IPS-18c (cell line): ENCODE data around the gene CNGB1.
"Not testable (repeated sequence)": the region's sequence is repeated elsewhere in the genome, so short reads cannot be mapped to it uniquely, and the experiment has no call there.

Source experiments
- H3K4me3 ChIP-seq: 2 replicates; pipeline ENCODE4 v1.7.0; 2013; ENCODE audit warnings: low read depth, mild to moderate bottlenecking, low read length, moderate library complexity; ENCODE audit not compliant: insufficient read depth
- H3K9me3 ChIP-seq: one replicate; pipeline ENCODE4 v1.6.1; 2013; ENCODE audit warnings: mild to moderate bottlenecking, low read length, moderate library complexity; ENCODE audit not compliant: control insufficient read depth, insufficient read depth

Gene CNGB1

DNA sequence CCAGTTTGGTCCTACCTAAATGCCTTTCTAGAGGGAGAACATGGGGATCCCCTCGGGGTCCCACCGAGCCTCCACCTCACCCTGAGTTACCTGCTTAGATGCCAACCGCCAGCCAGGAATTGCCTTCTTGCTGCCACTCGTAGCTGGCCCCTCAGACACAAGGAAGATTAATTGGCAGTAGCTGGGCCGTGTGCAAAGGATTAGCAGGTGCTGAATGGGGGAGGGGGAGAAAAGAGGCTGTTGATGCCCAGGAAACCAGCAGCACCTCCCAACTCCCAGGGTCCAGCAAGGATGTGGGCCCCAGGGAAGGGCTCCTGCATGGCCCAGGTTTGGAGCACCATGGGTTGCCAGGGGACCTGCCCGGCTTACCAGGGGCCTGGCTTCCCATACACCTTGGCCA lies at the start of gene CNGB1:
Gene CNGB1, minus strand, starts transcription at position 159 of the 400 bp plus-strand sequence. CDS start 3,842 bp downstream, outside the sequence.
- Histone ChIP-seq H3K4me3 (no peak within 1 kb of the TSS), H3K9me3 (no peaks in the 10 kb centered on the region)

DNA sequence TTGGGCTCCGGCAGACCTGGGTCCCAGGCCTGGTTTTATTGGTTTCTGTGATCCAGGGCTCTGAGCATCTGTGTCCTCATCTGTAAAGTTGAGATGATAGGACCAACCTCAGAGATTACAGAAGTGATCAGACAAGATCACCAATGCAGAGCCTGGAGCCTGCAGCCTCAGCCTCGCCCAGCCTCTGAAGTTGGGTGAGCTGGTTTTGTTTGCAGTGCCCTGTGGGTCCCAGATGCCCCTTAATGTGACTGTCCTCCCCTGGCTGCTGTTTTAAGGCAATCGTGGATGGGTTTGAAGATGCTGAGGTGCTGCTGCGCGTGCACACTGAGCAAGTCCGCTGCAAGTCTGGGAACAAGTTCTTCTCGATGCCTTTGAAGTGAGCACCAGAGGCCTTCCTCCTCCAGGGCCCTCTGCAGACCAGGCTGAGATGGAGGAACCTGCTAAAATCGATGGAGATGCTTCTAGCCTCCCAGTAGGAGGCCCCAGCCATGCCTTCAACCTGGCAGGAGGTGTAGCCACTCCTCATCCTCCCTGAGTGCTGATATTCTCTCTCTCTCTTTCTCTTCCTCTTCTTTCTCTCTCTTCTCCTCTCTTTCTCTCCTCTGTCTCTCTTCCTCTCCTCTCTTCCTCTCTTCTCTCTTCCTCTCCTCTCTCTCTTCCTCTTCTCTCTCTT lies 49.1 kb upstream of the CNGB1 start:
- H3K4me3 ChIP-seq: no peak overlapping the region
- H3K9me3 ChIP-seq: no peaks in the 10 kb centered on the region

DNA sequence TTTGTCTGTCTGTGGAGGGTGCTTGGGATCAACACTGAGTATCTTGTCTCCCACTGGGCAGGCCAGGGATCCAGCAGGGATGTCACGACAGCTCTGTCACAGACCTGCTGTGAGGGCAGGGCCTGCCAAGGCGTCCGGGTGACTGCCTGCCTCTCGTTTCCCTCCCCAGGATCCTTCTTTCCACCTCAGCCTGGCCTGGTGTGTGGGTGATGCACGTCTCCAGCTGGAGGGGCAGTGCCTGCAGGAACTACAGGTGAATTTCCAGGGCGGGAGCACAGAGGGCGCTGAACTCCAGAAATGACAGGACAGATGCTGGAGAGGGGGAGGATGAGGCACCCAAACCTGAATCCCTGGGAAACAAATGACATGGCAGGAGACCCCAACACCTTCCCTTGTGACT lies 47.9 kb upstream of the CNGB1 start:
- Histone ChIP-seq H3K4me3 (no peak overlapping the region), H3K9me3 (no peaks in the 10 kb centered on the region)

- H3K9me3 ChIP-seq: no peaks in the 10 kb centered on the region
- H3K4me3 ChIP-seq: no peak overlapping the region
These were observed 46.0 kb upstream of the CNGB1 start for GRCh38 chr16:58016840-58017446.

DNA sequence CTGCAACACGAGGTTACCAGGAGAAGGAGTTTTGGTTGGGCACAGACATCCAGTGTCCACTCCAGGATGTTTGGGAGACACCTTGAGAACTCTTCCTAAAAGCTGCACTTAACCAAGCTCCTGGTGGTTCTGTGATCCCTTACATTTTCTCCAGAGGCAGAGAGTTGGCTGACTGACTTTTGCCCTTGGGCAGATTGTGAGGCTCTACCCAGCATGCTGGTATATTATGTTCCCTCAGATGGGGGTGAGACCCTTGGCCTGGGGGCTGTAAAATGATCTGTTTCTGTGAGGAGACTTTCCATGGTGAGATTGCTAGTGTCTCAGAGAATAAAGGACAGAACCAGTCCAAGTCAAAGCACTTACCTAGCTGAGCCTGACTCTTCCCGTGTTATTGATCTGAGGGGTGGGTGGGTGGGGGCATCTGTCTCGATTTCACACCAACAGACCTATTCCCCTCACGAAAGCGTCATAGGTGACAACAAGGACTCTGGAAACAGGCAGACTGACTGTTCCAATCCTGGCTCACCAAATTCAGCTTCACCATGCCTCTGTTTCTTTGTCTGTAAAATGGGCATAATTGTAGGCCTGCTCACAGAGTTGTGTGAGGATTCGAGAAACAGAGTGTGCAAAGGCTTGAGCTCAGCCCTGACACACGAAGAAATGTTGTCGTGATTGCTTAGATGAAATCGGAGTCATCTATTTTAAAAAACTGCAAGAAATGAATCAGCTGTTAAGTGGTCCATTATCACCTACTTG lies 42.5 kb upstream of the CNGB1 start:
- Histone ChIP-seq H3K9me3 (no peaks in the 10 kb centered on the region), H3K4me3 (no peak overlapping the region)

DNA sequence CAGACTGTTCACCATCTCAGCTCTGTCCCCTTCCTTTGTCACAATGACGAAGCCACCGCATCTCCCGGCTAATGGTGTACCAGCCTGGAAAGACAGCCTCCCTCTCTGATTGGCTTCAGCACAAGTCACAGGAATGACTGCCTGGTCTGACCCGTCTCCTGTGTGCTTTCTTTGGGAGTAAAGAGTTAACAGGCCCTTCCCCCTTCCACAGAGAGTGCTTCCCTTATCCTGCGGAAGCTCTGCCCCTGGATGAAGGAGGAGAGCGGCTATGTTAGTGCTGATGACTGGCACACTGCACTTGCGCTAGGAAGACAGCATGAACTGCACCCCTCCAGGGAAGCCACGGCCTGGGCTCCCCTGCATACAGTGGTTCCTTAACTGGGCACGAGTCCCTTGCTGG lies 41.6 kb upstream of the CNGB1 start:
- Histone ChIP-seq H3K9me3 (no peaks in the 10 kb centered on the region), H3K4me3 (no peak overlapping the region)

DNA sequence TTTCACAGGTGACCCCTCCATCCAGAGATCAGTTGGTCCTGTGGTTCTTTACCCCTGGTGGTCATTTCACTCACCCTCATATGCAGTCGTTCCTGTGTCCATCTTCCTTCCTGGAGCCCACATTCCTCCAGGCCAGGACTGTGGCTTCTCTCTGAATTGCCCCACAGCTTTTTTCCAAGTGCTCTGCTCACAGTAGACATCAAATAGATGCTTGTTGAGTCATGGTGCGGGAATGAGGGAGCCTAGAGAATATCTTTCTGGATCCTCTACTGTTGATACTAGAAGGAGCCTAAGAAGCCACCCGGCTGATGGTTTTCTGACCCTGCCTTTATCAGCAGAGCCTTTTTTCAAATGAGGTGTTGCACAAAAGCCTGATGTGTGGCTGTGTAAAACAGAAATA lies 40.7 kb upstream of the CNGB1 start:
- H3K9me3 ChIP-seq: no peaks in the 10 kb centered on the region
- H3K4me3 ChIP-seq: no peak overlapping the region; the same call in 1 of the 2 replicates

GRCh38 chr16:58010886-58011285 lies 40.0 kb upstream of the CNGB1 start:
- no peaks in the 10 kb centered on the region for H3K9me3 ChIP-seq
- H3K4me3 ChIP-seq: no peak overlapping the region

- H3K4me3 ChIP-seq: no peak overlapping the region
- H3K9me3 ChIP-seq: no peaks in the 10 kb centered on the region
These were observed 39.0 kb upstream of the CNGB1 start for GRCh38 chr16:58009856-58010416.

DNA sequence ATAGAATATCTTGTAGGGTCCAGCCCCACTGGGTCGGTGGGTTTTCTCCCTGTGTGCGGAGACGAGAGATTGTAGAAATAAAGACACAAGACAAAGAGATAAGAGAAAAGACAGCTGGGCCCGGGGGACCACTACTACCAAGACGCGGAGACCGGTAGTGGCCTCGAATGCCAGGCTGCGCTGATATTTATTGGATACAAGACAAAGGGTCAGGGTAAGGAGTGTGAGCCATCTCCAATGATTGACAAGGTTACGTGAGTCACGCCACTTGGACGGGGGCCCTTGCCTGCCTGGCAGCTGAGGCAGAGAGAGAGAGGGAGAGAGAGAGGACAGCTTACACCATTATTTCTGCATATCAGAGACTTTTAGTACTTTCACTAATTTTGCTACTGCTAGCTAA lies 33.8 kb upstream of the CNGB1 start:
- H3K9me3 ChIP-seq, H3K4me3 ChIP-seq: not testable (repeated sequence)

DNA sequence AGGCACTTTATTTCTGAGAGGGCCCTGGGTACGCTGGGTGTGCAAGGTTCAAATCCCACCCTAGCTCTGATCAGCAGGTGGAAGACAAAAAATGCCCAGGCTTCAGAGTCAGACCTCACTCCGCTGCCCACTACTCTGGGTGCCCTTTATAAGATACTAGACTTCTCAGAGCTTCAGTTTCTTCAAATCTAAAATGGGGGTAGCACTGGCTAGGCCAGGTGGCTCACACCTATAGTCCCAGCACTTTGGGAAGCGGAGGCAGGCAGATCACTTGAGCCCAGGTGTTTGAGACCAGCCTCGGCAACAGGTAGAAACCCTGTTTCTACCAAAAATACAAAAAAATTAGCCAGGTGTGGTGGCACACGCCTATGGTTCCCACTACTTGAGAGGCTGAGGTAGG lies 32.0 kb upstream of the CNGB1 start:
- Histone ChIP-seq H3K9me3 (no peaks in the 10 kb centered on the region), H3K4me3 (no peak overlapping the region)

DNA sequence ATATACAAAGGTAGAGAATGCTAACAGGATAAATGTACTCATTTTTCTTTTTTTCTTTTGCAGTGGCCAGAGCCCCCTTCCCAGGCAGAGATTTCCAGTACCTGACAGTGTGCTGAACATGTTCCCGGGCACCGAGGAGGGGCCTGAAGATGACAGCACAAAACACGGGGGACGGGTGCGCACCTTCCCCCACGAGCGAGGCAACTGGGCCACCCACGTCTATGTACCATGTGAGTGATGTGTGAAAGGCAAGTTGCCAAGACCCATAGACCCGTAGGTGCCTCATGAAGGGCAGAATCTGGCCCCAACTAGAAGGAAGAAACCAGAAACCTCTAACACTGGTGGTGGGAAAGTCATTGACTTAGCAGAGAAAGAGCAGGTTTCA lies 31.5 kb upstream of the CNGB1 start:
- Histone ChIP-seq H3K9me3 (no peaks in the 10 kb centered on the region), H3K4me3 (no peak overlapping the region)

DNA sequence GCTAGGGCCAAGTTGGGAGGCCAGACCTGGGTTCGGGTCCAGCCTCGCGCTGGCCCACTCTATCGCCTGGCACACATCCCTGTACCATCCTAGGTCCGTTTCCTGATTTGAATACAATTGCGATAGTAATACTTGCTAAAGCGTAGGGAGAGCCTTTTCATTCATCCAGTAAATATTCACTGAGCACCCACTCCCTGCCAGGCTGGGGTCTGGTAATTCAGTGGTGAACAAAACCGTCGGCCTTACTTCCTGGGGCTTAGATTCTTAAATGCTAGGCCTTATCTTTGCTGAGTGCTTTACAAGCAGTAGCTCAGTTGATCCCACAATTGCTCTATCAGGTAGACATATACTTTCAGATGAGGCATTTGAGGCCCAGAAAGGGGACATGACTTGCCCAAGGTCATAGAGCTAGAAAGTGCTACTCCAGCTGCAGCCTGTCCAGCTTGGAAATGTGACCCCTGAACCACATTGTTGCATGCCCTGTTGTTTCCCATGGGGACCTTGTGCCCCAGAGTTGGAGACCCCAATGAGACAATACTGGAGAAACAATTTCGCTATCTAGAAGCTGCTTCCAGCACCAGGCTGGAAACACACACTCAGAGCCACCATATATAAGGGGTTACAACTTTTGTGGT lies 31.0 kb upstream of the CNGB1 start:
- Histone ChIP-seq H3K9me3 (no peaks in the 10 kb centered on the region), H3K4me3 (peak overlapping the region; percentile 87)

DNA sequence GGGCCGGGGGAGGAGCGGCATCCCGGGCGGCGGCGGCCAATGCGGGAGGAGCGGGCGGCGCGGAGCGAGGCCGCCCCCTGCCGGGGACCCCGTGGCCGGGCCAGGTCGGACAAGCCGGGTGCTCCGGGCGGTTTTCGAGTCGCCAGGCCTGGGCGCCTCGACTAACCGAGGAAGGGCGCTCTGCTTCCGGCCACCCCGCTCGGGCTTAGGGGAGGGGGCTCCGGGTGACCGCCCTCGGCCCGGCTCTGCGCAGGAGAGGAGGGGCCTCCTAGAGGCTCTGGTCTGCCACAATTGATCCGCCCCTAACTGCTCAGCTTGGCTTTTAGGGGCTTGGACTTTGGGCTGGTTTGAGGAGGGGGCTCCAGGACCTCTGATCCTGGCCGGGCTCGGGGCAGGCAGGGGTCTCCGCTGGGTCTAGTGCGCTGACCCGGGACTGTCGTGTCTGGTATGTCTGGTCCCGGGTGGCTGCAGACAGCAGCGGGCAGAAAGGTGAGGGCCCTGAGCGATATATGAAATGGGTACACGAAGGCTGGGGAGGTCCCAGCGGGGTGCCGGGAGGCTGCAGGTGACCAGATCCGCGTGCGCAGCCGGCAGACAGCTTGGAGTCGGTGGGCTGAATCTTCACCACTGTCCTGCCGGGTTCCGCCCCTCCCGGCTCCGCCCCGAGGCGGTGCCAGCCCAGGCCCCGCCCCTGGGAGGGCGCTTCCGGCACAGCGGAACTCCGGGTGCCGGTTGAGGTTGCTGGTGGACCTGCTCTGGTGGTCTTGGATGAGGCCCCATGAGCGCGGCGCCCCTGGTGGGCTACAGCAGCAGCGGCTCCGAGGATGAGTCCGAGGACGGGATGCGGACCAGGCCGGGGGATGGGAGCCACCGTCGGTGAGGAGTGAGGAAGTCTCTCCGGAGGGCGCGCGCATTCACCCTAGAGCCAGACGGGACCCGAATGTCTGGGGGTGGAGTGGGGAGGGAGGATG lies 30.1 kb upstream of the CNGB1 start, which contains the start of gene USB1:
Gene USB1, plus strand, starts transcription at position 702 of the 971 bp plus-strand sequence. Its CDS starts 77 bp downstream, at position 779.
- H3K4me3 ChIP-seq: peak within 1 kb of the TSS; percentile 87

GRCh38 chr16:57999971-58000705 lies 29.2 kb upstream of the CNGB1 start, which contains the start of gene ZNF319:
Gene ZNF319, minus strand, starts transcription at chr16:58000672. Its CDS starts 2,407 bp downstream, at chr16:57998265.
- no peaks in the 10 kb centered on the region for H3K9me3 ChIP-seq
- peak within 1 kb of the TSS; percentile 87 for H3K4me3 ChIP-seq

More for the DNA sequence above, 30.1 kb upstream of the CNGB1 start, which contains the start of gene USB1:
- H3K9me3 ChIP-seq: no peaks in the 10 kb centered on the region
